ENCODE data around the gene PNN. TPM values are rescaled to one million over a fixed set of nuclear protein-coding genes. Genes with fewer than 3 reads are reported as not detected.
"Not testable (repeated sequence)": the region's sequence is repeated elsewhere in the genome, so short reads cannot be mapped to it uniquely, and the experiment has no call there.

The PNN gene
- total RNA-seq, 1 experiment from 2014 or later = 65.8 TPM

- BruUV-seq (replicated peaks) = no TSS peak
- H3K4me1 ChIP-seq (replicated peaks; ENCODE audit: insufficient read depth) = no peaks in the 10 kb centered on the region
- POLR2A ChIA-PET (ENCODE audit: unreplicated experiment) = no interaction called here
- H3K4me2 ChIP-seq = no peak overlapping the region
- no peaks in the 10 kb centered on the region for H3F3A ChIP-seq (ENCODE audit: insufficient read depth, low read depth)
- H3K27ac ChIP-seq = no peak overlapping the region
- TF ChIP-seq CTCF (conservative IDR thresholded peaks at IDR 0.05) (no peak), EZH2 (IDR thresholded peaks at IDR 0.05; ENCODE audit: low read depth) (no peak)
- CTCF ChIA-PET = no interaction called here
- no peaks in the 10 kb centered on the region for H3K9me3 ChIP-seq (ENCODE audit: insufficient read depth, low read depth)
- intact Hi-C loops (cut with micrococcal nuclease; ENCODE audit: unreplicated experiment) = no loop called here
- no peaks in the 10 kb centered on the region for H3K79me2 ChIP-seq (ENCODE audit: low read depth)
- H3K9me2 ChIP-seq (ENCODE audit: insufficient read depth) = no peaks in the 10 kb centered on the region
- no peaks in the 10 kb centered on the region for H4K20me1 ChIP-seq (ENCODE audit: insufficient read depth)
- H3K4me3 ChIP-seq = no peak overlapping the region
- H3K27me3 ChIP-seq (ENCODE audit: insufficient read depth, low read depth) = no peaks in the 10 kb centered on the region
- no peak overlapping the region for H2AFZ ChIP-seq
- no peaks in the 10 kb centered on the region for H3K36me3 ChIP-seq (ENCODE audit: low read depth)
- no peak for DNase-seq
Measured at GRCh38 chr14:39229601-39230110, 54.6 kb downstream of the PNN start.

DNA sequence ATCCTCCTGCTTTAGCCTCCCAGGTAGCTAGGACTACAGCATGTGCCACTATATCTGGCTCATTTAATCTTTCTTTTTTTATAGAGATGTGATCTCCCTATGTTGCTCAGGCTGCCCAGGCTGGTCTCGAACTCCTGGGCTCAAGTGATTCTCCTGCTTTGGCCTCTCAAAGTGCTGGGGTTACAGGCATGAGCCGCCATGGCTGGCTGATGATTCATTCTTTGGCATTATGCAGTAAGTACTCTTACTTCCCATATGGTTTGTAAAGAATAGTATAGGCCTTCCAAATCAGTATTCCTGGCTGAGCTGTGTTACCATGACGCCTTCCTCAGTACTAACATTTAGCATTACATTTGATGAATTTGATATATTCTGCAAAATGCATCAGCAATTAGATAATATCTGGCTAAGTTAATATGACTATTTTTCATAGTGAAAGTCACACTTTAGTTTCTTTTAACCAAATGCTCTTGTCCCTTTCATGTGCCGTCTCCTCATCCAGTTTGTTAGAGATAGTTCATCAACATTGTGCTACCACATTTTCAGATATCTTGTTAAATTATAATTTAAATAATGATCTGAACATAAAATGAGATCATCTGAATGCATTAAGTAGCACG lies 55.5 kb downstream of the PNN start:
- Histone ChIP-seq H3K9me3 (ENCODE audit: insufficient read depth, low read depth) (no peaks in the 10 kb centered on the region), H4K20me1 (ENCODE audit: insufficient read depth) (no peaks in the 10 kb centered on the region), H3K4me1 (replicated peaks; ENCODE audit: insufficient read depth) (no peaks in the 10 kb centered on the region), H3K9me2 (ENCODE audit: insufficient read depth) (no peaks in the 10 kb centered on the region), H3K4me2 (no peak overlapping the region), H3F3A (ENCODE audit: insufficient read depth, low read depth) (no peaks in the 10 kb centered on the region), H3K79me2 (ENCODE audit: low read depth) (no peaks in the 10 kb centered on the region), H3K36me3 (ENCODE audit: low read depth) (no peaks in the 10 kb centered on the region), H2AFZ (no peak overlapping the region), H3K27ac (no peak overlapping the region), H3K4me3 (no peak overlapping the region), H3K27me3 (ENCODE audit: insufficient read depth, low read depth) (no peaks in the 10 kb centered on the region)
- no peak for DNase-seq
- intact Hi-C loops (cut with micrococcal nuclease; ENCODE audit: unreplicated experiment) = no loop called here
- CTCF ChIA-PET = no interaction called here
- TF ChIP-seq CTCF (conservative IDR thresholded peaks at IDR 0.05) = no peak
- TF ChIP-seq EZH2 (IDR thresholded peaks at IDR 0.05; ENCODE audit: low read depth) = no peak
- POLR2A ChIA-PET (ENCODE audit: unreplicated experiment) = no interaction called here
- BruUV-seq (replicated peaks) = no TSS peak

DNA sequence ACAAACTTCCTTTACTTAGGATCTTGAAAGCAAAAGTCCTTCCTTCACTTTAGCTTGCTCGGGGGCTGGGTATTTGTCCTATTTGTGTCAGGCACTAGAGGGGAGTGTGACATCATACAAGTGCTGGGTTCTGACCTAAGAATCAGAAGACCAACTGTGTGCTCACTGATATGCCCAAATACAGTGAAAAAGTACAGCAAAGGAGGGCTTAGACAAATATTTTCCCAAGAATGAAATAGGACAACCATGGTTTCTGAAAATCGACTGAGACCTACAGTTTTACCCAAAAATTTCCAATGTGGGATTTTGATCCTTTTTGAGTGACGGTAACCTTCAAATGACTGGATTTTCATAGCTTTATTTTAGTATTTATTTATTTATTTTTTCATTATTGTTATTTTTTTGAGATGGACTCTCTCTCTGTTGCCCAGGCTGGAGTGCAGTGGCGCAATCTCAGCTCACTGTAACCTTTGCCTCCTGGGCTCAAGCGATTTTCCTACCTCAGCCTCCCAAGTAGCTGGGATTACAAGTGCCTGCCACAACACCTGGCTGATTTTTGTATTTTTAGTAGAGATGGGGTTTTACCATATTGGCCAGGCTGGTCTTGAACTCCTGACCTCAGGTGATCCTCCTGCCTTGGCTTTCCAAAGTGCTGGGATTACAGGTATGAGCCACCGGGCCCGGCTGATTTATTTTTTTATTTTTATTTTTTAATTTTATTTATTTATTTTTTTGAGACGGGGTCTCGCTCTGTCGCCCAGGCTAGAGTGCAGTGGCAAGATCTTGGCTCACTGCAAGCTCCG lies 56.9 kb downstream of the PNN start:
- H3K4me2 ChIP-seq; H2AFZ ChIP-seq; H3F3A ChIP-seq (ENCODE audit: insufficient read depth, low read depth); BruUV-seq (replicated peaks); H3K36me3 ChIP-seq (ENCODE audit: low read depth); intact Hi-C loops (cut with micrococcal nuclease; ENCODE audit: unreplicated experiment); H3K27ac ChIP-seq; DNase-seq; H4K20me1 ChIP-seq (ENCODE audit: insufficient read depth); H3K4me3 ChIP-seq; H3K9me2 ChIP-seq (ENCODE audit: insufficient read depth); H3K9me3 ChIP-seq (ENCODE audit: insufficient read depth, low read depth); H3K4me1 ChIP-seq (replicated peaks; ENCODE audit: insufficient read depth); H3K27me3 ChIP-seq (ENCODE audit: insufficient read depth, low read depth); H3K79me2 ChIP-seq (ENCODE audit: low read depth): not testable (repeated sequence)
- 0 out of 2 replicates have a peak, but pooled peaks have one; percentile 21 for TF ChIP-seq CTCF (conservative IDR thresholded peaks at IDR 0.05)
- POLR2A ChIA-PET (ENCODE audit: unreplicated experiment) = interaction anchor here (0.6 kb wide), 2 partner anchors 29 to 62 kb away, joined by 3 to 4 read pairs; partner anchors contain the start of gene TRAPPC6B
- CTCF ChIA-PET = interaction anchor here (0.6 kb wide), 1 partner anchor 41 kb away, joined by 3 read pairs; no protein-coding TSS in a partner anchor

Other genes starting within 250 kb of the PNN start
- gene SEC23A, start 72.0 kb upstream of the PNN start, total RNA-seq (2021) = 32.0 and 42.0 TPM in 2 replicates
- gene GEMIN2, start 60.9 kb upstream of the PNN start, total RNA-seq (2021) = 11.6 and 13.4 TPM in 2 replicates
- gene TRAPPC6B, start 4.9 kb upstream of the PNN start, total RNA-seq (2021) = 13.2 and 14.6 TPM in 2 replicates
- gene MIA2, start 58.7 kb downstream of the PNN start, total RNA-seq (2021) = 36.4 and 43.9 TPM in 2 replicates